Endothelial cell of umbilical vein (primary cell): Measurements from ENCODE around the gene DCUN1D4.

ENCODE experiments used
- CTCF ChIP-seq, 2 donors: IDR thresholded peaks; 1 replicate in 1 of 2; 2 replicates in 1 of 2; pipeline ENCODE4 v1.5.1; 2011; ENCODE audit warnings: low read length in 2 of 2, mild to moderate bottlenecking in 2 of 2, moderate library complexity in 2 of 2, control low read depth in 1 of 2, inconsistent platforms in 1 of 2, low read depth in 1 of 2; ENCODE audit not compliant: insufficient read depth in 1 of 2; ENCODE audit errors: extremely low read depth in 1 of 2
- JUN ChIP-seq: IDR thresholded peaks from 2 replicates; pipeline ENCODE4 v1.6.1; 2011; ENCODE audit warnings: borderline replicate concordance, low read depth; ENCODE audit not compliant: insufficient read length, insufficient read depth
- MYC ChIP-seq: IDR thresholded peaks from one replicate; pipeline ENCODE4 v1.6.1; 2011; ENCODE audit warnings: mild to moderate bottlenecking, low read depth, low read length
- POLR2A ChIP-seq: IDR thresholded peaks from 2 replicates; pipeline ENCODE4 v1.6.1; 2012; ENCODE audit warnings: low read depth, mild to moderate bottlenecking, control low read depth, low read length

- TF ChIP-seq MYC: no peak
- no peak for TF ChIP-seq CTCF (IDR thresholded peaks at IDR 0.05; ENCODE audit: extremely low read depth in 1 of 2, insufficient read depth in 1 of 2, low read depth in 1 of 2, low read length in 2 of 2)
- TF ChIP-seq POLR2A: no peak
- TF ChIP-seq JUN: no peak
Observed at GRCh38 chr4:51874551-51874950, 31.6 kb downstream of the DCUN1D4 start.
